Smooth muscle cell of the brain vasculature (primary cell): ENCODE data around the gene BACH1.

Source experiments
- DNase-seq: peaks from one replicate; pipeline ENCODE4 v3.0.0-alpha.2; 2012; ENCODE audit warnings: low read depth, low spot score

Gene BACH1

GRCh38 chr21:29313662-29314408 lies 15.1 kb downstream of the BACH1 start:
- no peak for DNase-seq

GRCh38 chr21:29315131-29315749 lies 16.5 kb downstream of the BACH1 start:
- DNase-seq: no peak

DNA sequence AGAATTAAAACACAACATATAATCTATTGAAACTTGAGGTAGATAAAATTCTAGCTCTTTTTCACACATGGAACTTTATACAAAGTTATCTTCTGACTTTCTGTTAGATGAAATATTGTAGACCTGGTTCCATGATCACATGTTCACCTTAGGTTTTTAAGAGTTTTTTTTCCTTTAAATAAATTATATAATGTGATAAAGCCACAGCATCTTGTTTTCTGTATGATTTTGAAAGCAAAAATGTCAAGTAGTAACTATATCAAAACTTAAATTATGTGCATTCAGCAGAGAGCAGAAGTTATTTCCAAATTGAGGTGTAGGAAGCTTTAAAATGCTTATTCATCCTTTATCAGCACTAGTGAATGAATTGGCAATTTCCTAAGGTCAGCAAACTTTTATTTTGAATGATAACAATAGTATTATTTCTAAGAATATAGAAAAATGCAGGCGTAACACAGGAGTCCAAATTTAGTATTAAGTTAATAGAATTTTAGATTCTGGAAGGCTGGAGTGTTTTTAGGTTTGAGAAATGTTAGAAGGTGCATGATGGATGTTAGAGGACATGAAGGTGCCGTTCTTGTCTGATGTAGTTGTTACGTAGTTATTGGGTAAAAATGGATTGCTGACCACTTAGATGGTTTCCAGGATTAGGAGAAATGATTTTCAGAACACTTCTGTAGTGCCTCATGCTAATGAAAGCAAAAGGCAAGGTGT lies 17.5 kb downstream of the BACH1 start:
- no peak for DNase-seq

DNA sequence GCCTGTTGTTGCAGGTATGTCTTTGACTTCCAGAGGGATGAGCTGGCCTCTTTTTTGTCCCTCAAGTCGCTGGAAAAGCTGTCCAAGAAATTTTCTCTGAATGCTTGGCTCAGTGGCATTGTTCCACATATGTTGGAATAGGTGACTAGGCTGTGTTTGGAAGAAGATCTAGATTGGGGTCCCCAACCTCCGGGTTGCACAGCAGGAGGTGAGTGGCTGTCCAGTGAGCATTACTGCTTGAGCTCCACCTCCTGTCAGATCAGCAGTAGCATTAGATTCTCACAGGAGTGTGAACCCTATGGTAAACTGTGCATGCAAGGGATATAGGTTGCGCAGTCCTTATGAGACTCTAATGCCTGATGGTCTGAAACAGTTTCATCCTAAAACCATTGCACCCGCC lies 18.1 kb downstream of the BACH1 start:
- no peak for DNase-seq

- DNase-seq: no peak
These were observed 19.6 kb downstream of the BACH1 start for GRCh38 chr21:29318354-29318753.

GRCh38 chr21:29320031-29320430 lies 21.3 kb downstream of the BACH1 start:
- no peak for DNase-seq

DNA sequence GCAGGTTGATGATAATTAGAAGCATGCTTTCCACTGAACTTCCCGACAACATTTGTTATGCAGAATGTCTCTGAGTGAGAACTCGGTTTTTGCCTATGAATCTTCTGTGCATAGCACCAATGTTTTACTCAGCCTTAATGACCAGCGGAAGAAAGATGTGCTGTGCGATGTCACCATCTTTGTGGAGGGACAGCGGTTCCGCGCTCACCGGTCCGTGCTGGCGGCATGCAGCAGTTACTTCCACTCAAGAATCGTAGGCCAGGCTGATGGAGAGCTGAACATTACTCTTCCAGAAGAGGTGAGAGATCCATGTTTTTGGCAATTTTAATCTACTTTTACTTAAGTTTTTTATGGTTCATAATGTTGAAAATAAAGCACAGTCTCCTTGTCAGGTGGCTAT lies 22.5 kb downstream of the BACH1 start:
- DNase-seq: no peak

DNA sequence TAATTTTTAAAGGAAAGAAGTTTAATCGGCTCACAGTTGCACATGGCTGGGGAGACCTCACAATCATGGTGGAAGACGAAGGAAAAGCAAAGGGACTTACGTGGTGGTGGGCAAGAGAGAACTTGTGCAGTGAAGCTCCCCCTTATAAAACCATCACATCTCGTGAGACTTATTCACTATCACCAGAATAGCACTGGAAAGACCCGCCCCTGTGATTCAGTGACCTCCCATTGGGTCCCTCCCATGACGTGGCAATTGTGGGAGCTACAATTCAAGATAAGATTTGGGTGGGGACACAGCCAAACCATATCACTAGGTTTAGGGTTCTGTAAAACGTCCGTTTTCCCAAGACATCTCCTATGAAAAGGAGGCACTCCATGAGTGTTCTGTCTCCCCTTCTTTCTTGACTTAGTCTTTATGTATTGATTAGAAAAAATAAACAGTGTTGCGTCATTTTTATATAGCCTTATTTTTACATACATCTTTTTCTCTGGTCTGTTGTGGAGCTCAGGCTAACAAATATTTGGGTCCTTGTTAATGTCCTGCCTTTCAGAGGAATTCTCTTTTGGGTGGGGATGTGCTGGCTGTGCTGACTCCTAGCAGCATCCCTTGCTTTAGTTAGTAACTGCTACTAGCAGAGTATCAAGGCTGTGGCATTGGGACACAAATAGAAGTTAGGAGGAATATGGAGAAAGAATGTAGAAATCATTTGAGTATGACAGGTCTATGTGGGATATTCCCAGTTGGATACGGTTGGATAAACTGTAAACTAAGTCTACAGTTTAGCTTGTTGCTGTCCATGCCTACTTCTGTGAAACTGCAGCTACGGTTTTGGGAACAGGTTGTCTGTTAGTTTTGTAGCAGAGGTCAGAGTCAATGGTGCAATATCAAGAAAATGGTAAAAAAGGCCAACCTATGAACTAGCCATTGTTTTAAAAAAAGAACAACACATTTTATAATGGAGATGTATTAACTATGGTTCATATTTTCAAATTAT lies 23.5 kb downstream of the BACH1 start:
- DNase-seq: no peak

DNA sequence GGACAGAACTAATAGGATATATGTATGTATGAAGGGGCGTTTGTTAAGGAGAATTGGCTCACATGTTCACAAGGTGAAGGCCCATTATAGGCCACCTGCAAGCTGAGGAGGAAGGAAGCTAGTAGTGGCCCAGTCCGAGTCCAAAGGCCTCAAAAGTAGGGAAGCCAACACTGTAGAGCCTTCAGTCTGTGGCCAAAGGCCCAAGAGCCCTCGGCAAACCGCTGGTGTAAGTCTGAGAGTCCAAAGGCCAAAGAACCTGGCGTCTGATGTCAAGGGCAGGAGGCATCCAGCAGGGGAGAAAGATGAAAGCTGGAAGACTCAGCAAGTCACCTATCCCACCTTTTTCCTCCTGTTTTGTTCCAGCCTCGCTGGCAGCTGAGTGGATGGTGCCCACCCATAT lies 24.5 kb downstream of the BACH1 start:
- no peak for DNase-seq

- no peak for DNase-seq
These were observed 28.3 kb downstream of the BACH1 start for GRCh38 chr21:29326914-29327554.

- DNase-seq: no peak
These were observed 30.7 kb downstream of the BACH1 start for GRCh38 chr21:29329406-29329805.

DNA sequence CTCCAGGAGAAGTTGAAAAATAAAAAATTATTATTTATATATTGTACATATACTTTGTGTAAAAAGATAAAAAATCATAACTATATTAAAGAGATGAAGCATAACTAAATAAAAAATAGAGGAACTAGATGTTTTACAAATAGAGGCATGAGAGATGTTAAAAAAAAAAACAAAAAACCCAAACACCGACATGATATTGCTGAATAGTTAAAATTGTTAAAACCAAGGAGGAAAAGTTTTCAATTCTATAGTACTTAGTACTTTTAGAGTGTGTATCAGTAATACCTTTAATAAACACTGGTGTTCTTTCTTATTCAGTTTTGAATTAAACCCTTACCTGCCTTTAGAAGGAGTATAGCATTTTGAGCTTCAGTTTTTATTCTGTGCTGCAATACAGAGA lies 32.1 kb downstream of the BACH1 start:
- no peak for DNase-seq

DNA sequence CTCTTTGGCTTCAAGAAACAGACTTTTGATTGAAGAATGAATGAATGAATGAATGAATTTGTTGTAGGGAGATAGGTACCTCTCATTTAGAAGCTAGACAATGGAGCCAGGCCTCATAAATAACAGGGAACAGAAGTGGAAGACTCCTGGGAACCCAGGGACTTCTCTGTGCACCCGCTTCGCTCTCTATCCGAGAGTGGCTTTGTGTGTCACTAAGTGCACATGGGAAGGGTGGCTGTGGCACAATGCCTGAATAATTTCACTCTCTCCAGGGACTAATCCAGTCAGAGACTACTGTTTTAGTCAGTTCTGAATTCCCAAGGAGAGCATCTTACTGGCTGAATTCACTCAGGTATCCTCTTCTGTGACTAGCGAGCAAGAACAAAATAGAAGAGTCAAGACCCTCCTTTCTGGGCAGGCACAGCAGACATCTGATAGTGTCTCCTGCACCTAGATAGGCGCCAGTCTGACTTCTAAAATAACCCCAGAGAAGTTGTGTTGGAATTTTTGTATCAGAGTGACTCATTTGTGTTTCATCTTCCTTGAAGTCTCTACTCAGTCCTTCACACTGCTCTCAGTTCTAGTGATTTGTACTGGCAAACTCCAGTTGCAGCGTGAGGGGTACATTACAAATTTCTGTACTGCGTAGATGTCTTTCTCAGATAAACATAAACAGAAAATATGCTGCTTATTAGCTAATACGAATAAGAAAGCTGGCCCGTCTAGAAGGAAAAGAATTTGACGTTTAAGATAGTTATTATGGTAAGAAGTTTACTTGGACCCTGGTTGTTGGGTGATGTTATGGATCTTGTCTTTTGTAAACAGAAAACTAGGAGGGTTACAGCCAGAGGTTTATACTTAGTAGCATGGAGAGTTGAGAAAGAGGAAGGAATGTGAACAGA lies 34.0 kb downstream of the BACH1 start:
- no peak for DNase-seq

GRCh38 chr21:29333406-29333805 lies 34.7 kb downstream of the BACH1 start:
- no peak for DNase-seq

GRCh38 chr21:29334717-29335428 lies 36.2 kb downstream of the BACH1 start:
- no peak for DNase-seq

DNA sequence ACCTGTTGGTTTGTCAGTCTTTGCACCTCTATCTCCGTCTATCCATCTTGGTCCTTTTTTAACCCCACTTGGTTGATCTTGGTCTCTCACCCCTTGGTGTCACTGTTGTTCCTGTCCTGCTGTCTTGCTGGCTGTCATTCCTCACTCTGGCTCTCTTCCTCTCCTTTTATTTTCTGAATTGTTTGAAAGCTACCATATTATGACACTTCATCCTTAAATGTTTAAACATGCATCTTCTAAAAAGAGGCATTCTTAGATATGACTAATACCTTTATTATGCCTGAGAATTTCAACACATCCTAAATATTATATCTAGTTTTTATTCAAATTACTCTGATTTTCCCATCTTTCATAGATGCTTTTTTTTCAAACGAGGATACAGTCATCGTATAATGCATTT lies 37.0 kb downstream of the BACH1 start:
- no peak for DNase-seq

DNA sequence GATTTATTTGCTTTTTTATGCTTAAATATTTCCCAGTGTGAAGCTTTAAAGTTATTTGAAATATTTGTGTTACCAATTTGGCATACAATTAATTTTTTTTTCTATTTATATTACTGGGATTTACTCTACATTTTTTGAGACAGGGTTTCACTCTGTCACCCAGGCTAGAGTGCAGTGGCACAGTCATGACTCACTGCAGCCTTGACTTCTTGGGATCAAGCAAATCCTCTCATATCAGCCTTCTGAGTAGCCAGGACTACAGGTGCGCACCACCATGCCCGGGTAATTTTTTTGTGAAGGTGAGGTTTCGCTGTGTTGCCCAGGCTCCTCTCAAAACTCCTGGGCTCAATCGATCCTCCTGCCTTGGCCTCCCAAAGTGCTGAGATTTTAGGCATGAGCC lies 39.5 kb downstream of the BACH1 start:
- no peak for DNase-seq

GRCh38 chr21:29340228-29340627 lies 41.5 kb downstream of the BACH1 start:
- DNase-seq: no peak

GRCh38 chr21:29342363-29342957 lies 43.7 kb downstream of the BACH1 start:
- peak; percentile 91 for DNase-seq
